ENCODE data around the gene TP53BP1.

DNA sequence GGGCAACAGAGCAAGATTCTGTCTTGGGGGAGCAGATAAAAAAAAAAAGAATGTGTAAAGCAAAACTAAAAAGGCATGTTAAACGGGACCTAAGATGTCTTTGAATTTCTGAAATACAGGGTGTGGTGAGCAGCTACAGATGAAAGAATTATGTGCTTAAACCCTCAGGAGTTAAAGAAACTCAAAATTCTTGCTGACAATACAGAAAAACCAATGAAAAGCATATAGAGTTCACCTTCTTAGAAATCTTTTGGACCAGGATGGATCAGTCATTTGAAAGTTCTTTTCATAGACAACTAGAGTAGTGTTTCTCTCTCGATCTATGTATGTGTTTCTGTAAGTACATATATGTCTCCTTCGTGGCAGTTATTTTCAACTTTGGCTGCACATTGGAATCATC is 90.7 kb downstream of the TP53BP1 start:
- TF ChIP-seq CTCF (IDR thresholded peaks at IDR 0.05) (no peak), POLR2A (IDR thresholded peaks at IDR 0.05) (no peak)
